Gastrocnemius medialis (tissue), 4 donors: ENCODE data around the gene SESN2. TPM values are rescaled to one million over a fixed set of nuclear protein-coding genes. Genes with fewer than 3 reads are reported as not detected.

Experiments used
- ATAC-seq, 2 donors: fragments of 150-250 bp; one replicate each; pipeline ENCODE4 v1.9.1; 2016
- DNase-seq, 2 donors: peaks; one replicate each; pipeline ENCODE4 v3.0.0-alpha.2; 2019
- H3K27ac ChIP-seq, 4 donors: fragments of 200-600 bp; sonication (generic); 1 replicate in 1 of 4; 2 replicates in 3 of 4; pipeline ENCODE4 v1.5.1; 2016 to 2018; ENCODE audit warnings: mild to moderate bottlenecking in 2 of 4, moderate library complexity in 1 of 4
- H3K27me3 ChIP-seq, 3 donors: fragments of 200-600 bp; sonication (generic) in 2 of 3; 1 replicate in 1 of 3; 2 replicates in 2 of 3; pipeline versions ENCODE4 v1.5.1 to v1.6.0; 2016 to 2019; ENCODE audit warnings: mild to moderate bottlenecking in 1 of 3, moderate library complexity in 1 of 3
- H3K36me3 ChIP-seq, 2 donors: fragments of 200-600 bp; sonication (generic) in 1 of 2; one replicate each; pipeline ENCODE4 v1.5.1; 2017 to 2018
- H3K4me1 ChIP-seq, 2 donors: fragments of 200-600 bp; sonication (generic) in 1 of 2; one replicate each; pipeline ENCODE4 v1.5.1; 2016 to 2017; ENCODE audit warnings: mild to moderate bottlenecking in 2 of 2
- H3K4me3 ChIP-seq, 4 donors: fragments of 200-600 bp; sonication (generic) in 3 of 4; 1 replicate in 1 of 4; 2 replicates in 3 of 4; pipeline ENCODE4 v1.5.1; 2016 to 2019; ENCODE audit warnings: mild to moderate bottlenecking in 2 of 4
- H3K9me3 ChIP-seq, 3 donors: fragments of 200-600 bp; sonication (generic) in 2 of 3; 1 replicate in 1 of 3; 2 replicates in 2 of 3; pipeline ENCODE4 v1.5.1; 2016 to 2019
- CTCF ChIP-seq, 5 experiments: fragments of 450-650 bp in 3 of 5; fragments of 200-600 bp in 2 of 5; sonication (generic) in 2 of 5; IDR thresholded peaks in 4 of 5; conservative IDR thresholded peaks in 1 of 5; 1 replicate in 4 of 5; 2 replicates in 1 of 5; pipeline ENCODE4 v1.5.1; 2016 to 2019; ENCODE audit warnings: antibody characterized with exemption in 5 of 5, mild to moderate bottlenecking in 3 of 5, moderate library complexity in 3 of 5
- POLR2A ChIP-seq, 2 donors: fragments of 450-650 bp; IDR thresholded peaks; one replicate each; pipeline ENCODE4 v1.6.1; 2017; ENCODE audit warnings: antibody characterized with exemption in 2 of 2, mild to moderate bottlenecking in 2 of 2, moderate library complexity in 2 of 2
- in situ Hi-C, 4 donors: fragments of 200-750 bp; cut with MboI; loops; one replicate each; pipeline versions ENCODE4 v1.15.0 to v1.8.0; 2017; ENCODE audit warnings: low sequenced_read_pairs in 4 of 4
- intact Hi-C: fragments of 100-400 bp; cut with DNase I; formaldehyde crosslinking; loops from one replicate; pipeline ENCODE4 v1.15.1; 2023; ENCODE audit warnings: low total_unique reads
- total RNA-seq, 4 donors: library from RNA; depleted of rRNA; stranded (reverse); fragments of >200 nt; gene quantifications; one replicate each; pipeline versions ENCODE4 v1.1.0 to v1.2.3, GENCODE V29; 2016

SESN2 gene
- total RNA-seq, 4 donors from 2014 or later = 5.6 to 18.9 (median 12.4) TPM

GRCh38 chr1:28236656-28237322 lies 22.5 kb upstream of the SESN2 start:
- Histone ChIP-seq H3K27ac (peak overlapping the region; percentile 94 to 99 (median 95)), H3K4me3 (peak overlapping the region; percentile 86 to 99 (median 94)), H3K27me3 (no peaks in the 10 kb centered on the region), H3K9me3 (no peaks in the 10 kb centered on the region), H3K4me1 (peaks cover 37 to 45% of the 10 kb centered on the region in 2 donors), H3K36me3 (peaks cover 0 to 7% of the 10 kb centered on the region in 2 donors)
- in situ Hi-C loops = no loop called here
- ATAC-seq = peak in 1 of 2 donors; percentile 1
- intact Hi-C loops = no loop called here
- no peak for DNase-seq
- TF ChIP-seq CTCF (IDR thresholded peaks at IDR 0.05 in 4 of 5, conservative IDR thresholded peaks at IDR 0.05 in 1 of 5) (no peak), POLR2A (IDR thresholded peaks at IDR 0.05) (no peak)

- TF ChIP-seq CTCF (IDR thresholded peaks at IDR 0.05 in 4 of 5, conservative IDR thresholded peaks at IDR 0.05 in 1 of 5) (no peak), POLR2A (IDR thresholded peaks at IDR 0.05) (no peak)
- no peak overlapping the region for H3K4me3 ChIP-seq
- H3K4me1 ChIP-seq = peaks cover 50 to 52% of the 10 kb centered on the region in 2 donors
- intact Hi-C loops = no loop called here
- DNase-seq (no peak), ATAC-seq (no peak)
- peaks cover 0 to 7% of the 10 kb centered on the region in 2 donors for H3K36me3 ChIP-seq
- no peaks in the 10 kb centered on the region for H3K9me3 ChIP-seq
- in situ Hi-C loops = no loop called here
- H3K27me3 ChIP-seq = no peaks in the 10 kb centered on the region
- H3K27ac ChIP-seq = peak overlapping the region; percentile 94 to 99 (median 95)
Measured at GRCh38 chr1:28239004-28239403, 20.3 kb upstream of the SESN2 start.

GRCh38 chr1:28240024-28240423 lies 19.3 kb upstream of the SESN2 start:
- in situ Hi-C loops = loop anchor here in 2 of 4 donors (10.0 kb wide), 1 partner anchor 265 kb away; the partner anchor contains the start of gene RCC1 (in 2 of the 2)
- DNase-seq (no peak), ATAC-seq (no peak)
- intact Hi-C loops = no loop called here
- peak overlapping the region; percentile 94 to 99 (median 95) for H3K27ac ChIP-seq
- H3K4me1 ChIP-seq = peaks cover 59 to 61% of the 10 kb centered on the region in 2 donors
- no peaks in the 10 kb centered on the region for H3K27me3 ChIP-seq
- peaks cover 0 to 7% of the 10 kb centered on the region in 2 donors for H3K36me3 ChIP-seq
- no peaks in the 10 kb centered on the region for H3K9me3 ChIP-seq
- no peak overlapping the region for H3K4me3 ChIP-seq
- TF ChIP-seq CTCF (IDR thresholded peaks at IDR 0.05 in 4 of 5, conservative IDR thresholded peaks at IDR 0.05 in 1 of 5) = no peak
- TF ChIP-seq POLR2A (IDR thresholded peaks at IDR 0.05) = no peak

- intact Hi-C loops (no loop called here), in situ Hi-C loops (loop anchor here in 2 of 4 donors (10.0 kb wide), 1 partner anchor 263 kb away; the partner anchor contains the start of gene RCC1 (in 2 of the 2))
- TF ChIP-seq CTCF (IDR thresholded peaks at IDR 0.05 in 4 of 5, conservative IDR thresholded peaks at IDR 0.05 in 1 of 5) = no peak
- H3K27ac ChIP-seq = peak overlapping the region; percentile 94 to 99 (median 95)
- DNase-seq (no peak), ATAC-seq (no peak)
- H3K4me1 ChIP-seq = peaks cover 61 to 66% of the 10 kb centered on the region in 2 donors
- H3K27me3 ChIP-seq = no peaks in the 10 kb centered on the region
- H3K36me3 ChIP-seq = peaks cover 0 to 7% of the 10 kb centered on the region in 2 donors
- no peak overlapping the region for H3K4me3 ChIP-seq
- no peaks in the 10 kb centered on the region for H3K9me3 ChIP-seq
Measured at GRCh38 chr1:28241638-28242241, 17.6 kb upstream of the SESN2 start.
